Measurements from ENCODE around the gene GRIN1. TPM values are rescaled to one million over a fixed set of nuclear protein-coding genes. Genes with fewer than 3 reads are reported as not detected.
"Not testable (repeated sequence)": the region's sequence is repeated elsewhere in the genome, so short reads cannot be mapped to it uniquely, and the experiment has no call there.

Gene GRIN1
- total RNA-seq, 1 experiment from 2014 or later = not detected

DNA sequence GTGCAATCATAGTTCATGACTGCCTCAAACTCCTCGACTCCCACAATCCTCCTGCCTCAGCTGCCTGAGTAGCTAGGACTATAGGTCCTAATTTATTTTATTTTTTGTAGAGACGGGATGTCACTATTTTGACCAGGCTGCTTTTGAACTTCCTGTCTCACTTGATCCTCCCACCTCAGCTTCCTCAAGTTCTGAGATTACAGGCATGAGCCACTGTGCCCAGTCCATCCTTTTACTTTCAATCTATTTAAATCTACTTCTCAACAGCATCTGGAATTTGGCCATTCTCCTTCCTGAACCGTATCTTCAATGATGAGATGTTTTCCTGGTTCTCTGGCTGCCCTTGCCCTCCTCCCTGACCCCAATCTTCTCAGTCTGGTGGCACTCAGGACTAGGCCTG is 12.2 kb upstream of the GRIN1 start:
- DNase-seq (ENCODE audit: low spot score) = no peak
- in situ Hi-C loops (cut with HindIII; ENCODE audit: low sequenced_read_pairs) = no loop called here

DNA sequence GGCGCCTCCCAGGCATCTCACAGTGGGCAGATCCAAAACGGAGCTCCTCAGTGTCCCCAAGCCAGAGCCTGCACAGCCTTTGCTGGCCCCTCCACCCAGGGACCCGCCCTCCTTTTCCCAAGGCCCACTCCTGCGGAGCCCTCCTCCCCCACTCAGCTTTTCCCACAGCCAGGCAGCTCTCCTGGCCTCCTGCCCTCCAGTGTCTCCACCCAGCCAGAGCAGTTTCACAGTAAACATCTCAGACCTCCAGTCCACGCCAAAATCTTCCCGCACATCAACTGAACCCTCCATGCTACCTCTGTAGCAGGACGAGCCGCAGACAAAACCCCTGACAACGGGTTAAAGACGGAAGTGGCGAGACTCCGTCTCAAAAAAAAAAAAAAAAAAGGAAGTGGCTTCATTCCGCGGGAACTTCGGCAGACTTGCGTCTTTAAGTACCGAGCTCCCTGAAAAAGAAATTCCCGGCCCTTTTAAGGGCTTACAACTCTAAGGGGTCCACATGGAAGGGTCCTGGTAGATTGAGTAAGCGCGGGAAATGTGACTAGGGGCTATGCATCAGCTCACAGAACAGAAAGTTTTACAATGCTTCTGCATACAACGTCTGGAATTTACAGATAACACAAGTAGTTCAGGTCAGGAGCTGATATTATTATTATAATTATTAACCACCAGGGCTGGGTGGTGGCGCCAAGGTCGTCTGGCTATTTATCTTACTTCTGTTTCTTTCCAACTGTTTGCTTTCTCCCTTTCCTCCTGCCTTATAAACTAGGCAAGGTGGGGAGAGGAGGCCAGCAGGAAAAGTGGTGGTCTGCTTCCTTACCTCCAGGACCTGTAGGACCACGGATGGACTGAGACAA is 11.4 kb upstream of the GRIN1 start:
- DNase-seq (ENCODE audit: low spot score) = no peak
- in situ Hi-C loops (cut with HindIII; ENCODE audit: low sequenced_read_pairs) = no loop called here

DNA sequence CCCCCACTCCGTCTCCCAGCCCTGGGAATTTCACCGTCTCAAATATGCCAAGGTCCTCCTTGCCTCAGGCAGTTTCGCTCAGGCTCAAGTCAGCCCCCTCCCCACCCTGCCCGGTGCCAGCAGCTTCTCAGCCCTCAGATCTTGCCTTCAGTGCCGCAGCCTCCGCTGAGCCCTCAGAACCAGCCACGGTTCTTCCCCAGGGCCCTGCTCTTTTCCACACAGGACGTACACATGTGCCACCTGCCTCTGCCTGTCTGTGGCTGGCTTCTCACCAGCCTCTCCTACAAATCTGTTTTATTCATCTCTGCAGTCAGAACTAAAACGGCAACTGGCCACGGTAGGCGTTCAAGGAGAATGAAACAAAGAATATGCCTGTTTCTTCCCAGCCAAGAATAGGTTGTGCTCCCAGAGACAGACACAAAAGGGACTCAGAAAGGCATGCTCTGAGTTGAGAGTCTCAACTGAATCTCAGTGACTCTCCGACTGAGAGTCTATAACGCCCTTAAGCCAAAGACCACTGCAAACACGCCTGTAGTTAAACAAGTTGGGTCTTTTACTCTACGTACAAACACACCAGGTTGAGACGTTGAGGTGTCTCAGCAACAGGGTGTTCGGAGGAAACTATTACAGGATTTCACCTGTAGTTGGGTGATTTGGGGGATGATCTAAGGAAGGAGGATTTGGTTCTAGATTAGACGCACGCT is 10.6 kb upstream of the GRIN1 start:
- in situ Hi-C loops (cut with HindIII; ENCODE audit: low sequenced_read_pairs) = no loop called here
- no peak for DNase-seq (ENCODE audit: low spot score)

DNA sequence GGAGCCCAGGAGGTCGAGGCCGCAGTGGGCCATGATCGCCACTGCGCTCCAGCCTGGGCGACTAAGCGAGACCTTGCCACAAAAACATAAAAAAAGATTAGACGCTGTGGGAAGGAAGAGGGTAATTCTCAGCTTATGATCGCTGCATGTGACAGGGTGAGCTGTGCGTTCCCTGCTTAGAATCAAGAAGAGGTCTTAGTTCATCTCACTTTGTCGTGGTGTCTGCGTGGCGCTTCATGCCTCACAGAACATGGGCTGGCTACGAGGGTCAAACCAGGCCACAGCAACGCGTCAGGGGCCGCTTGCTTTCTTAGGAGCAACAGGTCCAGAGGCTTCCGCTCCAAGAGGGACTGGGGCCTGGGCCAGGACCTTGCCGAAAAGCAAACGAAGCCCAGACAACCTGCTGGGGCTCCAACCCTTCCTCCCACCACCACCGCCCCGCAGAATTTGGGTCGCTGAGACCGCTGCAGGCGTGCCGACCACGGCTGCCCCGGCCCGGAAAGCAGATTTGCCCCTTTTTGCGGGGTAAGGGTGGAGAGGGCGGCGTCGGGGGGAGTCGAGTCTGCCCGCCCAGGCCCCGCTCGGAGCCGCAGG is 10.0 kb upstream of the GRIN1 start:
- DNase-seq (ENCODE audit: low spot score) = no peak
- in situ Hi-C loops (cut with HindIII; ENCODE audit: low sequenced_read_pairs) = no loop called here

DNA sequence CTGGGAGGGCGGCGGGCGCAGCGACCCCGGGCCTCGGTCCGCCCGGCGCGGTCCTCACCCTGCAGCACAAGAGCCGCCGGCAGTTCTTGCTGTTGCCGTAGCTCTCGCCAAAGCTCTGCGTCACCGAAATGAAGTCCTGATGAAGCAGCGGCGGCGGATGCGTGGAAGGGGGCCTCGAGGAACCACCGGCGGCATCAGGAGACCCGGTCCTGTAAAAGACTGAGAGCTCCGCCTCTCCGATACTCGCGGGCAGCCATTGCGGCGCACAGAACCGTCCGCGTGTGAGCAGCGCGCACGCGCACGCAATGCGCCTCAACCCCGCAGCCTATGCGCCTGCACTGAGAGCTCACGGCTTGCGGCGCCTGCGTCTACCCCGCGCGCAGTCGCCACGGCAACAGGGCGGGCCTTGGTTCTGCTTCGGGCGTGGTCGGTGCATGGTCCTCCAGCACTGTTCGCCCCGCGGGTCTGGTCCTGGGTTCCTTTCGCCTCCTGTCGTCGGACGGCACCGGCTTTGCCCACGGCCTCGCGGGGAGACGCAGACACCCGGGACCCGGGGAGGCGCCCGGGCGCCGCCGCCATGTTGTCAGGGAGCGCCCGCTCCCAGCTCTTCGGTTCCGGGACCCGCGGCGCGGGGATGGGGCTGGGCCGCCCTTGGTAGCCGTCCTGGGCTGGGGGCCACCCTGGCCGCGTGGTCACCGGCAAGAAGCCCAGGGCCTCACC is 9.3 kb upstream of the GRIN1 start:
- DNase-seq (ENCODE audit: low spot score) = peak; percentile 92
- in situ Hi-C loops (cut with HindIII; ENCODE audit: low sequenced_read_pairs) = no loop called here

DNA sequence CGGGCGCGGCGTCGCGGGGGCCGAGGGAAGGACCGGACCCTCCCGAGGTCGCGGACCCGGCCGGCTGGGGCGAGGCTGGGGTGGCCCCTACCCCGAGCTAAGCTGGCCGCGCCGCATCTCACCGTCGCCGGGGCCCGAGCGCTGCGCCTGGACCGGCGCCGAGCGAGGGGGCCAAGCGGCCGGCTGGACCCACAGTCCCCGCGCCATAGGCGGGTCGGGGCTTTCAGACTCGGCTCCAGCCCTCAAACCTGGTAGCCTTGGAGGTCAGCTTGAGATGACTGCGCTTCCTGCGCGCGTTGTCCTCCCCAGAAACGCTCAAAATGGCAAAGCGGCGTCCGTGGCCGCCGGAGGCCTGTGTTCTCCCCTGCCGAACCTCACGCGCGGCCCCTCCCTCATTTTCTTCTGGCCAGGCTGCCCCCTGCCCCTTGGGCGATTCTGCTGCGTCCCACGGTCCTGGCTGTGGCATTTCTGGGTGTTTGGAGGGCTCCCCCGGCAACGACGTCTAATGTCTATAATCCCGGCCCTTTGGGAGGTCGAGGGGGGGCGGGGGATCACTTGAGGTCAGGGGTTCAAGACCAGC is 8.7 kb upstream of the GRIN1 start:
- in situ Hi-C loops (cut with HindIII; ENCODE audit: low sequenced_read_pairs) = no loop called here
- no peak for DNase-seq (ENCODE audit: low spot score)

DNA sequence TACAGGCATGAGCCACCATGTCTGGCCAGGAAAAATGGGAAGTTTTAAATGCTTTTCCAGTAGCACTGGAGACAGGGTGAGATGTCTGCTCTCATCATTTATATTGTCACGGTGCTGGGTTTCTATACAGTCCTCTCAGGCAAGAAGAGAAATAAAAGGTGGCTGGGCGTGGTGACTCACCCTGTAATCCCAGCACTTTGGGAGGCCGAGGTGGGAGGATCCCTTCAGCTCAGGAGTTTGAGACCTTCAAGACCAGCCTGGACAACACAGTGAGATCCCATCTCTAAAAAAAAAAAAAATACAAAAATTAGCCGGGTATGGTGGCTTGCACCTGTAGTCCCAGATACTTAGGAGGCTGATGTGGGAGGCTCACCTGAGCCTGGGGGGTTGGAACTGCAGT is 4.8 kb upstream of the GRIN1 start:
- in situ Hi-C loops (cut with HindIII; ENCODE audit: low sequenced_read_pairs) = no loop called here
- no peak for DNase-seq (ENCODE audit: low spot score)

DNA sequence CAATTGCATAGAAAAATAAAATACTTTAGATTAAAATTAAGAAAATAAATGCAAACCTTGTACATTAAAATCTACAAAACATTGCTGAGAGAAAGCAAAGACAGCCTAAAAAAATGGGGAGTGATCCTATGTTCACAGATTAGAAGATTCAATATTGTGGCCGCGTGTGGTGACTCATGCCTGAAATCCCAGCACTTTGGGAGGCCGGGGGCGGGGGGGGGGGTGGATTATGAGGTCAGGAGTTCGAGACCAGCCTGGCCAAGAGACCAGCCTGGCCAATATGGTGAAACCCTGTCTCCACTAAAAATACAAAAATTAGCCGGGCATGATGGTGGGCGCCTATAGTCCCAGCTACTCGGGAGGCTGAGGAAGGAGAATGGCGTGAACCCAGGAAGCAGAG is 3.8 kb upstream of the GRIN1 start:
- DNase-seq (ENCODE audit: low spot score); in situ Hi-C loops (cut with HindIII; ENCODE audit: low sequenced_read_pairs): not testable (repeated sequence)

DNA sequence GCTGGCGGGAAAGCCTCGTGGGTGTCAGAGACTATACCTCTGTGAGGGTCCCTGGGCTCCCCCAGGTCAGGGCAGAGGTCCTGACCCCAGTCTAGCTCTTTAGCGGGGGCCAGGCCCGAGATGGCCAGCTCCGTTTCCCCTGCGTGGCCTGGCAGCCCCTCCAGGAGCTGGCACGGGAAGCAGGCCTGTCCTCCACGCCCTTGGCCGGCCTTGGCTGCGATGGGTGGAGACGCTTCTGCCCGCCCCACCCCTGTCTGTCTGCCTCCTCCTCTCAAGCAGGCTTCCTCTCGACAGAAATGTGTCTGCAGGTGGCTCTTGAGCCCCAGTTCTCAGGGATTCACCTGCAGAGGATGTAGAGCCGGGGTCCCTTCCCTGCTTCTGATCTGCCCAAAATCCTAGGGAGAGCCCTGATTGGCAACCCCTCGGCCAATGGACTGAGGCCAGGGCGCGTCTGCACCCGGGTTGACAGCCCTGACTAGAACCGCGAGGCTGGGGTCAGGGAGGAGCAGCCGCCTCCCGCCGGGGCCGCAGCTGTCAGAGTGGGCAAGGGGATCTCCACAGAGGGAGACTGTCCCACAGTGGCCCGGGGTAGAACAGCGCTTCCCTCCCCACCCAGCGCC is 2.6 kb upstream of the GRIN1 start:
- in situ Hi-C loops (cut with HindIII; ENCODE audit: low sequenced_read_pairs) = no loop called here
- DNase-seq (ENCODE audit: low spot score) = peak; percentile 63

DNA sequence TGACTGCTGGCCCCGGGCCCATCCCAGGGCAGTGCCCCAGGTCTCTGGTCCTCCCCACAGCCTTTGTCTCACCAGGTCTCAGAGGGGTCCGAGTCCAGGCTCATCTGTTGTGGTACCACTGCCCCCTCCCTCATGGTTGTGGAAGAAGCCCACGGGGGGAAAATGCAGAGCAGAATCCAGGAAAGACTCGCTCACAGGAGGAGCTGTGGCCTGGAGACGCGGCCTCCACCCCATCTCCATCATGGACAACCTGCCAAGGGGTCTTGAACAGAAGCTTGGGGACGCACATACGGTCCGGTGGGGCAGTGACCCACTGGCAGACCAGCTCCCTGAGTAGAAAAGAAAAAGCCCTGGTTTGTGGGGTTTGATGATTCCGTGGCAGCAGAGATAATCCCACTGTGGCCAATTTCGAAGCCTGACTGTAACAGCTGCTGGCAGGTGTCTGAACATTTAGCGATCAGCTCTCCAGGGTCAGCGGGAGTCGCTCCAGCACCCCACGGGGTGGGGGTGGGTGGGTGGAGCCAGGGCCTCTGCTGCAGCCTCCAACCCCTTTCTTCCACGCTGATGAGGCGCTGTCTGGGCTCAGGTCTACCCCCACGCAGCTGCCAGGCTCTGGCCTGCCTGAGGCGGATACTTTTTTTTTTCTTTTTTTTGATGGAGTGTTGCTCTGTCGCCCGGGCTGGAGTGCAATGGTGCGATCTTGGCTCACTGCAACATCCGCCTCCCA is 1.9 kb upstream of the GRIN1 start:
- in situ Hi-C loops (cut with HindIII; ENCODE audit: low sequenced_read_pairs) = no loop called here
- no peak for DNase-seq (ENCODE audit: low spot score)

DNA sequence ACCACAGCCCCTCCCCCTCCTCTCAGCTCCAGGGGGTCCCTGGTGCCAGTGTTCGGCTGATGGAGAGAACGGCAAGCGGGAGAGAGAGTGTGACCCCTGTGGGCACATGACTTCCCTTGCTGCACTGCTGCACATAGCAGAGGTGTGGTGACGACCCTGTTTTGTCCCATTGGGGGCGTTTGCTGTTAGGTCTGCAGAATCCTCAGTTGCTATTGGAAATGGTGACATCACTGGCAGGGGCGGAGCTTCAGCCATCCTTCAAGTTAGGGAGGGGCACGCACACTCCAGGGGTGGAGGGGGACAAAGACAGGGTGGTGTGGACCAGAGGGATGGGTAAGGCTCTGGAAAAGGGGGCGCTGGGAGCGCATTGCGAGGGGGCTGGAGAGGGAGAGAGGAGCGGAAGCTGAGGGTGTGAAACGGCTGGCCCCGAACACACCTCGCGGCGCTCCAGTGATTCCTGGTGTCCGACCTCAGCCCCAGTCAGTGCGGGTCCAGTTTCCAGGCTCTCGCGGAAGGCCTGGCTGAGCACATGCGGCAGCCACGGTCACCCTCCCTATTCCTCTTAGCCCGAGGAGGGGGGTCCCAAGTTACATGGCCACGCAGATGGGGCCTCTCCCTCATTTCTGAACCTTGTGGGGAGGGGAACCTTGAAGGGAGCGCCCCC is 764 bp upstream of the GRIN1 start:
- DNase-seq (ENCODE audit: low spot score) = peak; percentile 91
- in situ Hi-C loops (cut with HindIII; ENCODE audit: low sequenced_read_pairs) = no loop called here

DNA sequence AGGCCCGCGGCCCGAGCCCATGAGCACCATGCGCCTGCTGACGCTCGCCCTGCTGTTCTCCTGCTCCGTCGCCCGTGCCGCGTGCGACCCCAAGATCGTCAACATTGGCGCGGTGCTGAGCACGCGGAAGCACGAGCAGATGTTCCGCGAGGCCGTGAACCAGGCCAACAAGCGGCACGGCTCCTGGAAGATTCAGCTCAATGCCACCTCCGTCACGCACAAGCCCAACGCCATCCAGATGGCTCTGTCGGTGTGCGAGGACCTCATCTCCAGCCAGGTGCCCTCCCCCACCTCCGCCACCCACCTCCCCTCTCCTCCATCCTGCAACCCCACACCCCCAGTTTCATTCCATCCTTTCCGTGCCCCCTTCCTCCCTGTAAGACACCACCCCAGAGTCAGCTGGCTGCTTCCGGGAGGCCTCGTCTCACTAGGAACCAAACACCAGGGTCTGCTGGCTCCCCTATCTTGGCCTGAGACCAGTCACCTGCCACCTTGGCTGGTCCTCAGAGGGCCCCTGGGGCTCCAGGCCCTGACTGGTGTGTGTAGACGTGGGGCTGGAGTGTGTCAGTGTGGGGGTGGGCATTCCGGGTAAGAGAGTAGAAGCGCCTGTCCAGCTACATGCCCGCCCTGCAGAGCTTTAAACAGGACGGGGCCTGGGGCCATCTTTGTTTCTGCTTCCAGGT is 655 bp downstream of the GRIN1 start:
- DNase-seq (ENCODE audit: low spot score) = peak; percentile 42
- in situ Hi-C loops (cut with HindIII; ENCODE audit: low sequenced_read_pairs) = no loop called here

DNA sequence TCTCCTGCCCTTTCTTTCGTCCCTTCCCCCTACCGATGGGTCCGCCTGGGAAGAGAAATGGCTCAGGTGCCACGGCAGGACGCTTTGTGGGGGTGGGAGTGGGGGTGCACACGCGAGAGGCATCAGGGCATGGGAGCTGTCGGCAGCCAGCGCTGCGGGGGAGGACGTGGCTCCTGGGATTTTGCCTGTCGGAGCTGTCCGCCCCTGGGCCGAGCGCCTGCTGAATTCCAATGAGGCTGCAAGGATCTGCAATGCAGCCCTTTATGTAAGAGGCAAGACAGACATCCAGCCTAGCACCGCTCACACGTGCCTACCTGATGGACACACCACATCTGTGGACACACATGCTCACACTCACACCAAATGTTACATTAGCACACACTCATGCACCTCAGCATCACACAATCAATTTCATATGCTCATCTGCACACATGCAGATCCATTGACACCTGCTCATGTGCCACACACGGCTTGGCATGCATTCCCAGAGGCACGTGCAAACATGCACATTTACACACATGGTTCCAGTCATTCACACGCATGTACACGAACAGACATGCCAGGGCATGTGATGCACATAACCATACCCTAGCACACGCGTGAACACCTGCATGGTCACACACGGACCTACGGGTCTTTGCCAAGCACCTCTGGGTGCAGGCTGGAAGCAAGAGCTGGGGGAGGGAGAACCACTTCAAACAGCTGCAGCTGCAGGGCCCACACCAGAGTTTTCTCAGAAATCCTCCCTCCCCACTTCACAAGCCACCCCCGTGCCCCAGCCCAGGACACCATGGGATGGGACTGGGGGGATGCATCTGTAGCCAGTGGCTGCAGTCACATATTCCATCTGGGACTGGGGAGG is 1.4 kb downstream of the GRIN1 start:
- in situ Hi-C loops (cut with HindIII; ENCODE audit: low sequenced_read_pairs) = no loop called here
- peak; percentile 51 for DNase-seq (ENCODE audit: low spot score)

DNA sequence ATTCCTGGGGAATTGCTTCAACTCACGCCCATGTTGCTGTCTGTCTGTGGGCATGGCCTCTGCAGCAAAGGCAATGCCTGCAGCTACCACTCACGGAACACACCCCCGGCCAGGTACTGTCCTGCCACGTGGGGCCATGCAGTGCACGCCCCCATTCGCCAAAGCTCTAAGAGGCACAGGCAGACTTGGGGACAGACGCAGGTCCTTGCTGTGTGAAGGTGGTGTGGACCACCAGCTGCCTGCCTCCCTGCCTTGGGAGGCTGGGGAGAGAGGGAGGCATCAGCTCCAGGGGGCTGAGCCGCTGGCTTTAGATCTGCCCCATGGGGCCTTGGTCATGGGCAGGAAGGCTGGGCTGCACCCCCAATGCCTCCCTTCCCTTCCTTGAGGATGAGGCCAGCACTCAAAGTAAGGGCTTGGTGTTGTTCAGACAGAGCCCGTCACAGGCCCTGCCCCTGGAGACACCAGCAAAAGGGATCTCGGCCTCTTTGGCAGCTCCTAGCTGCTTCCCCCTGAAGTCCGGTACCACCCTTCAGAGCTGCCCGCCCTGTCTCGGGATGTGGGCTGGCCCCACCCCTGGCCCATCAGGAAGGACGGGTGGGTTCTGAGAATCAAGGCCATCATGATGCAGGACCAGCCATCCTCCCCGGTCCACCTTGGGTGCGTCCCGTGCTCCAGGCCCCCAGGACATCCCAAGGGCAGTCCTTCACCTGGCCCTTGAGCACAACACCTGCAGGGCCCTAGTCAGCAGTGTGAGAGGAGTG is 2.3 kb downstream of the GRIN1 start:
- in situ Hi-C loops (cut with HindIII; ENCODE audit: low sequenced_read_pairs) = no loop called here
- no peak for DNase-seq (ENCODE audit: low spot score)

DNA sequence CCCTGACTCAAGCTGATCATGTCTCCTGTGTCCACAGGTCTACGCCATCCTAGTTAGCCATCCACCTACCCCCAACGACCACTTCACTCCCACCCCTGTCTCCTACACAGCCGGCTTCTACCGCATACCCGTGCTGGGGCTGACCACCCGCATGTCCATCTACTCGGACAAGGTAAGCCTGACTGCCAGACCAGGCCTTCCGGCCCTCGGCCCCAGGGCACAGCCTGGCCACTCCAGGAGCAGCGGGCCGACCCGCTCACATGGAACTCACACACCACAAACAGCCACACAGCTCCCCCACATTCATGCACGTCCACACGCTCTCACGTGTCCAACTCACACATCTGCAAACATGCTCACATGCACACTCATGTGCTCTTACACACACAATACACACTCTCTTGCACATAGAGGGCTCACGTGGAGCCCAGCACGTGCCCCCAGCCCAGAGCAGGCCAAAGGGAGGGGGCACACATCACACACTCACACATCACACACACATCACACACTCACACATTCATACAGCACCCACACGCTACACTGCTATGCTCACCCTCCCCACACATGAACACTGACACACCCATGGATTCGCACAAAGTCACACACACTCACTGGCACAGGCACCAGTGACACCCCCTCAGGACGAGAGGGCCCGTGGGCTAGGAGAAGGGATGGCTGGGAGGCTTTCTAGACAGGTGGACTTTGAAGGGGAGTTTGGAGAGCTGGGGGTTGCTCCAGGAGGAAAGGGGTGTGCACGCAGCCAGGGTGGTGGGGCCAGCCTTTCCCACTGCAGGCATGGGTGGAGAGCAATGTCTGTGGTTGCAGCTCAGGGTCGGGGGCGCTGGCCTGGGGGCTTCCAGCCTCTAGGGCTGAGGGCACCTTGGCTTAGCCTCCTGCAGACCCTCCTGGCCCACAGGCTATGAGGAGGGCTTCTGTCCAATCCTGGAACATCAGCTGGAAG is 3.3 kb downstream of the GRIN1 start:
- DNase-seq (ENCODE audit: low spot score) = no peak
- in situ Hi-C loops (cut with HindIII; ENCODE audit: low sequenced_read_pairs) = no loop called here
